Right cardiac atrium (tissue), 5 donors: ENCODE results near the gene AKAP13. TPM values are rescaled to one million over a fixed set of nuclear protein-coding genes. Genes with fewer than 3 reads are reported as not detected.
A peak's percentile ranks its signal among the peaks of the same experiment; 100 is the strongest.
"Not testable (repeated sequence)": the region's sequence is repeated elsewhere in the genome, so short reads cannot be mapped to it uniquely, and the experiment has no call there.

Experiments
- ATAC-seq, 2 donors: fragments of 200-7000 bp; cut with Tn5 transposase; one replicate each; pipeline versions ENCODE4 v1.8.0 to v1.9.1; 2020; ENCODE audit warnings: moderate library complexity in 2 of 2, mild to moderate bottlenecking in 1 of 2
- DNase-seq, 3 donors: peaks; one replicate each; pipeline ENCODE4 v3.0.0-alpha.2; 2020
- H3K27ac ChIP-seq: one replicate; pipeline ENCODE4 v1.5.1; 2013; ENCODE audit warnings: mild to moderate bottlenecking, low read length, control low read depth, moderate library complexity
- H3K27me3 ChIP-seq: one replicate; pipeline ENCODE4 v1.6.1; 2013; ENCODE audit not compliant: control insufficient read depth, insufficient read depth
- H3K4me1 ChIP-seq: one replicate; pipeline ENCODE4 v1.6.1; 2013; ENCODE audit warnings: low read length; ENCODE audit not compliant: control insufficient read depth, insufficient read depth
- H3K4me3 ChIP-seq: one replicate; pipeline ENCODE4 v1.5.1; 2013; ENCODE audit warnings: low read length, control low read depth
- H3K9me3 ChIP-seq: one replicate; pipeline ENCODE4 v1.6.1; 2013; ENCODE audit warnings: low read length; ENCODE audit not compliant: control insufficient read depth
- WGBS: extraction: QIAGEN DNeasy Blood & Tissue Kit; methylation state at CpG from one replicate; pipeline ENCODE4 v1.1.7; 2013; 5-methylcytosine and 5-hydroxymethylcytosine counted together
- intact Hi-C, 4 donors: fragments of 100-400 bp; cut with DNase I; formaldehyde crosslinking; loops; one replicate each; pipeline versions ENCODE4 v1.11.0 to v1.14.0; 2022 to 2023
- polyA plus RNA-seq: library from polyadenylated mRNA; stranded (reverse); fragments of 200-250 nt; gene quantifications from one replicate; pipeline ENCODE4 v1.2.3, GENCODE V29; 2013
- total RNA-seq, 4 donors: library from RNA; stranded (reverse); fragmentation: NEBNext Ultra II Directional; extraction: Animal tissue kit (Norgen Biotek cat#: 25700); gene quantifications; one replicate each; pipeline ENCODE4 v1.2.1, GENCODE V29; 2021
- donor health status: healthy with polysubstance abuse.
- donor health status: DM: no; HTN: yes; CAD: no.
- donor health status: DM: no; HTN: no; CAD: no.
- donor health status: DM: no; HTN: yes; CAD: no; lungs with severe emphysema.
- donor health status: DM: yes; HTN: yes; CAD: no.

Gene AKAP13
- total and polyA plus RNA-seq, 5 donors: 104 to 348 (median 250) TPM

DNA sequence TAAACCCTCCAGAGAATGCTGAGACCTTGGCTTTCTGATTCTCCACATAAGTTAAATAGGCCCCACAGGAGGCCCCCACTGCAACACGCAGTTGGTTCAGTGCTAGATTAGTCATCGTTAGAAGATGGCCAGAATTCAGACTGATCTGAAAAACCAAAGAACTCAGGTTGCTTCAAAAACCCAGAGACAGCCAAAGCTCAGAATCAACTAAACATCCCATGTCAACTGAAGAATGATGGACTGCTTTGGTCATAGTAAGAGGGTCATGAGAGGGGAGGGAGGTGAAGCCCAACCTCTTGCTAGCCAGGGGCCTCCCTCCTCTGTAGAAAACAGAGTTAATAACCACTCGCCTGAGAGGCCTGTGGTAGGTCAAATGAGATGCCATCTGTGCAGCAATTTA lies 93.1 kb downstream of the AKAP13 start:
- no peak overlapping the region for H3K4me3 ChIP-seq
- no peaks in the 10 kb centered on the region for H3K27me3 ChIP-seq
- peaks cover 3% of the 10 kb centered on the region for H3K4me1 ChIP-seq
- 50% methylated on average over 3 of the region's 3 CpGs for WGBS
- H3K9me3 ChIP-seq: no peaks in the 10 kb centered on the region
- intact Hi-C loops: no loop called here
- DNase-seq (no peak), ATAC-seq (no peak)
- H3K27ac ChIP-seq: no peak overlapping the region

DNA sequence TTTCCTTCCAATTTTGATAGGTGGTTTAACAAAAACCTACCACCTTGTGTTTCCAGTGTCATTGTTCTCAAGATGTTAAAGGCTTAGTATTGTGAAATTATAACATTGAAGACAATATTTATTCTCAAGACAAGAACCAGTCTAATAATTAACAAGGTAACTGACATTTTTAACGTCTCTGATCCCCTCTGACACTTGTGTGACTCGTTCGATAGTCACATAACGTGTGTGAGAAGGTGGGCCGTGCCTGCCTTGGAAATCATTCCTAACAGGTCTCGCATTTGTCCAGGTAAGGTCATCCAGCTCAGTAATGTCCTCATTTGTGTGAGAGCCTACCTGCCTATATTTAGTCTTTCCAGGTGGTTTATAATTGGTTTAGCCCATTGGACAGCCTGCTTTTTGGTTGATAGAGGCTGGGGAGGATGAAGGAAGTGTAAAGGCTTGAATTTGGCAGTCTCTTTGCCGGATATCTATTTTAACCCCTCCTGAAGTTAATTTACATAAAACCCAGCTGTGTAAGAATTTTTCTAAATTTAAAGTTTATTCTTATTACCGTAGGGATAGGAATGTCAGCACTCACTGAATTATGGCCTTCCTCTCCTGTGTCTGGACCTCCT lies 94.4 kb downstream of the AKAP13 start:
- Histone ChIP-seq H3K27me3 (no peaks in the 10 kb centered on the region), H3K9me3 (no peaks in the 10 kb centered on the region), H3K4me1 (peaks cover 3% of the 10 kb centered on the region), H3K4me3 (no peak overlapping the region), H3K27ac (no peak overlapping the region)
- intact Hi-C loops: no loop called here
- DNase-seq (no peak), ATAC-seq (no peak)
- WGBS: 70% methylated on average over 8 of the region's 8 CpGs

DNA sequence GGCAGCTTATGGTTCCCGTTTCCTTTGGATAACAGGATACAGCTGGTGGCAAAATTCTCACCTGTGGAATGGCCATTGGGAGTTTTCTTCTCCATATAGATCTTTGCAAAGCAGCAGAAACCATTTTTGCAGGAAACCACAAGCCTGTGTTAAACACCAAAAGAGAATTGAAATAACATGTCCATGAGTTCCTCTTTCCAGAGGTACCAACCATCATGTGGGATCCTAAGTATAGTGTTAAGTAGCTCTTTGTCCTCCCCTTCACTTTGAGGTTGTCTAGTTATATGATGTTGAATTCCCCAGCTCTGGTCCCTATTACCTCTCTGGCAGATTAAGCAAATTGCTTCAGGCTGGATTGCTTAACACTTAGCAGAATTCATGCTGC lies 94.9 kb downstream of the AKAP13 start:
- no peak overlapping the region for H3K27ac ChIP-seq
- no peak for ATAC-seq
- intact Hi-C loops: no loop called here
- DNase-seq: no peak
- H3K27me3 ChIP-seq: no peaks in the 10 kb centered on the region
- no peak overlapping the region for H3K4me3 ChIP-seq
- H3K9me3 ChIP-seq: no peaks in the 10 kb centered on the region
- WGBS: 50% methylated on average over 1 of the region's 1 CpG
- H3K4me1 ChIP-seq: peaks cover 3% of the 10 kb centered on the region

GRCh38 chr15:85475711-85476110 lies 95.3 kb downstream of the AKAP13 start:
- DNase-seq: no peak
- H3K27ac ChIP-seq: no peak overlapping the region
- no peaks in the 10 kb centered on the region for H3K27me3 ChIP-seq
- ATAC-seq: no peak
- peaks cover 3% of the 10 kb centered on the region for H3K4me1 ChIP-seq
- intact Hi-C loops: no loop called here
- H3K4me3 ChIP-seq: no peak overlapping the region
- H3K9me3 ChIP-seq: no peaks in the 10 kb centered on the region

DNA sequence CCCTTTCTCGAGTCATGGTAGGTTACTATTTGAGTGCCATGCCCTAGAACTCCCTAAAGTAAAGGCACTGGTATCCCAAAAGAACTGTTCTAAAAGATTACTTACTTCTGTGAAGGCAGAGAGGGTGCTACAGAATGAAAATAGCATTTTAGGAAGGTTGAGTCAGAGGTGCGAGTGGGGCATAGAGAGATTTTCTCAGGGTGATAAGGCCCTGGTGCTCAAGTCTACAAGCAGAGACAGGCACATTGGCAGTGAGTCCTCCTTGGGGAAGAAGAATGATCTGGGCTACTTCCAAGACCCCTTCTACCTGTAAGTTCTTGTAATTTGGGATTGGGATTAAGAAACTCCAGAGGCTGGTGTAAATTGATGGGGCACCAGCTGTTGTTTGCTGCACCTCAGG lies 96.7 kb downstream of the AKAP13 start:
- no peak for DNase-seq
- Histone ChIP-seq H3K27me3 (no peaks in the 10 kb centered on the region), H3K9me3 (no peaks in the 10 kb centered on the region), H3K4me1 (peaks cover 3% of the 10 kb centered on the region), H3K27ac (no peak overlapping the region), H3K4me3 (no peak overlapping the region)
- ATAC-seq: no peak
- intact Hi-C loops: no loop called here
- WGBS: 81% methylated on average over 2 of the region's 2 CpGs

- Histone ChIP-seq H3K27ac (no peak overlapping the region), H3K4me3 (no peak overlapping the region), H3K9me3 (no peaks in the 10 kb centered on the region), H3K27me3 (no peaks in the 10 kb centered on the region), H3K4me1 (peaks cover 5% of the 10 kb centered on the region)
- no peak for DNase-seq
- intact Hi-C loops: no loop called here
- ATAC-seq: peak; percentile 43 to 50
- 47% methylated on average over 4 of the region's 4 CpGs for WGBS
Measured at GRCh38 chr15:85477730-85478129, 97.3 kb downstream of the AKAP13 start.

GRCh38 chr15:85479071-85479647 lies 98.8 kb downstream of the AKAP13 start:
- H3K4me3 ChIP-seq: no peak overlapping the region
- no peaks in the 10 kb centered on the region for H3K27me3 ChIP-seq
- peaks cover 5% of the 10 kb centered on the region for H3K4me1 ChIP-seq
- intact Hi-C loops: no loop called here
- H3K9me3 ChIP-seq: no peaks in the 10 kb centered on the region
- H3K27ac ChIP-seq: peak overlapping the region; percentile 2
- ATAC-seq: peak in 1 of 2 donors; percentile 18
- 17% methylated on average over 4 of the region's 4 CpGs for WGBS
- DNase-seq: no peak

- Histone ChIP-seq H3K4me3 (no peak overlapping the region), H3K27me3 (no peaks in the 10 kb centered on the region), H3K9me3 (no peaks in the 10 kb centered on the region), H3K27ac (no peak overlapping the region), H3K4me1 (peaks cover 7% of the 10 kb centered on the region)
- ATAC-seq (no peak), DNase-seq (no peak)
- 84% methylated on average over 6 of the region's 6 CpGs for whole genome bisulfite sequencing
- intact Hi-C loops: loop anchor here in 2 of 4 donors (10.0 kb wide), 2 partner anchors 104 to 244 kb away; no protein-coding TSS in a partner anchor
Measured at GRCh38 chr15:85480923-85481322, 100.5 kb downstream of the AKAP13 start.

DNA sequence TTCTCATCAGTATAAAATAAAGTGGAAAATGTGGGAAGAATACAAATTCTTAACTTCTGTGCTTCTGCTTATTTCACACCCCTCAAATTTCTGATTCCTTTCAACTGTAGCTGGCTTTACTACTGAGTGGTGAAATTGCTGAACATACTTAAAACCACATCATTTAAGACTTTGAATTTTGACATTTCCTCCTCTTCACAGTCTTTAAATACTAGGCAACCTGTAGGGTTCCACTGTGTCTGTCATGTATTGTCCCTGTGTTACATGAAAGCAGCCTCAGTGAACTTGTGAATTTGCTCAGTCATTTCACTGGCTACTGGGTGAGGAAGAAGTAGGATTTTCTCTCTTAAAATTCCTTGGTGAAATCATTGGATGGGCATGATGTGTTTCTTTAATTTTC lies 101.1 kb downstream of the AKAP13 start:
- not testable (repeated sequence) for H3K4me3 ChIP-seq, H3K4me1 ChIP-seq, ATAC-seq, H3K27ac ChIP-seq, H3K9me3 ChIP-seq, H3K27me3 ChIP-seq, DNase-seq
- intact Hi-C loops: loop anchor here in 2 of 4 donors (10.0 kb wide), 2 partner anchors 103 to 243 kb away; no protein-coding TSS in a partner anchor

GRCh38 chr15:85482894-85483293 lies 102.5 kb downstream of the AKAP13 start:
- Histone ChIP-seq H3K9me3 (no peaks in the 10 kb centered on the region), H3K4me1 (peaks cover 4% of the 10 kb centered on the region), H3K27ac (no peak overlapping the region), H3K27me3 (no peaks in the 10 kb centered on the region), H3K4me3 (no peak overlapping the region)
- intact Hi-C loops: loop anchor here in 2 of 4 donors (10.0 kb wide), 2 partner anchors 102 to 242 kb away; no protein-coding TSS in a partner anchor
- ATAC-seq (peak in 1 of 2 donors; percentile 26), DNase-seq (no peak)
- 43% methylated on average over 6 of the region's 6 CpGs for WGBS

DNA sequence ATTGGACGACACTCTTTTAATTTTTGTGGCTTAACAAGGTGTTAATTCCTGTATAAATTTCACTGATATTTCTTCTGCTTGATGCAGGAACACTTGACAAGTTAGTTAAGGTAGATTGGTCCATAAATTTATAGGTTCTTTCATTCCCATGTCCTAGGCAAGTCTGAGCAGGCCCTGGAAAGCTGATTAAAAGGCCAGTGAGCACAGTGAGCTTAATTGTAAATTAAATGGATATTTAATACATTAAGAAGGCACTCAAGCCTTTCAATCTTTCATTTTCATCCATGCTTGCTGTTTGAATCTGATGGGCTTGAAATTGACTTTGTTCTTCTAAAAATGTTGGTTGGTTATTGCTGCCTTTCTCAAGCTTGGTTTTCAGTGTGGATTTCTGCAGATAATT lies 103.6 kb downstream of the AKAP13 start:
- intact Hi-C loops: loop anchor here in 2 of 4 donors (10.0 kb wide), 2 partner anchors 101 to 241 kb away; no protein-coding TSS in a partner anchor
- not testable (repeated sequence) for H3K27ac ChIP-seq, H3K27me3 ChIP-seq, H3K9me3 ChIP-seq, H3K4me1 ChIP-seq, ATAC-seq, DNase-seq, H3K4me3 ChIP-seq
- WGBS: 97% methylated on average over 1 of the region's 1 CpG
